CD1c-positive myeloid dendritic cell (primary cell): ENCODE data around the gene N4BP3.
A peak's percentile ranks its signal among the peaks of the same experiment; 100 is the strongest.

ENCODE experiments used
- DNase-seq: peaks from one replicate; pipeline ENCODE4 v3.0.0-alpha.2; 2016; ENCODE audit errors: extremely low spot score

The N4BP3 gene

GRCh38 chr5:178098685-178099084 lies 14.6 kb upstream of the N4BP3 start:
- DNase-seq = no peak

GRCh38 chr5:178103612-178104011 lies 9.7 kb upstream of the N4BP3 start:
- no peak for DNase-seq

GRCh38 chr5:178104492-178104891 lies 8.8 kb upstream of the N4BP3 start:
- no peak for DNase-seq

DNA sequence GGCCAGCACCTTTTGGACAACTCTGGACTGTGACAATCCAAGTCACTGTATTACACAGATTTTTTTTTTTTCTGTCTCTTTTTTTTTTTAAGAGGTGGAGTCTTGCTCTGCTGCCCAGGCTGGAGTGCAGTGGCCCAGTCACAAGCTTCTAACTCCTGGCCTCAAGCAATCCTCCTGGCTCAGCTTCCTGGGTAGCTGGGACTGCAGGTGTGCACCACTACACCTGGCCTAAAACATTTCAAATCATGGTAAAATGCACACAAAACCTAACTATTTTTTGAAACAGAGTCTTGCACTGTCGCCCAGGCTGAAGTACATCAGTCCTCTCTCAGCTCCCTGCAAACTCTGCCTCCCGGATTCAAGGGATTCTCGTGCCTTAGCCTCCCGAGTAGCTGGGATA lies 7.2 kb upstream of the N4BP3 start:
- DNase-seq = no peak

DNA sequence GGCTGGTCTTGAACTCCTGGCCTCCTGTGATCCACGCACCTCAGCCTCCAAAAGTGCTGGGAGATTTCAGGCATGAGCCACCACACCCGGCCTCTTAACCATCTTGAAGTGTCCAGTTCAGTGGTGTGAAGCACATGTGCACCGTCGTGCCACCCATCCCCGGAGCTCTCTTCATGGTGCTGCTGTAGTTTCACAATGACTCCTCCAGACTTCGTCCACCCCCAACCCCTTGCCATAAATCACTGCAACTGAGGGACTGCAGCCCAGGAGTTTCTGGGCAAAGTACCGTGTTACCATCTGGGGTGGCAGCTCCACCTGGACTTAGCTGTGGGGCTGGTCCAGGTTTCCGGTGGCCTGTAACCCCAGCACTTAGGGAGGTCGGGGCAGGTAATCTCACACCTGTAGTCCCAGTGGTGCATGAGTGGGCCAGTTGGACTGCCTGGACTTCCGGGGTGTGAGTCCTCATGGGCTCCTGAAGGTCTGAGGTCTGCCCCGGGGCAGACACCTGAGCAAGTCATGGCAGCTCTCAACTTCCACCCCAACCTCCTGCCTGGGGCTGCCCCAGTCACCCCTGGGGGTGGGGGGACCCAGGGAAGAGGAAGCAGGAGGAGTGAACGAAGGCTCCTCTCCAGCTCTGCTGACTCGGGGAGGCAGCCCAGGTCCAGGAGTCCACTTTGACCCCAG lies 6.6 kb upstream of the N4BP3 start:
- DNase-seq = no peak

DNA sequence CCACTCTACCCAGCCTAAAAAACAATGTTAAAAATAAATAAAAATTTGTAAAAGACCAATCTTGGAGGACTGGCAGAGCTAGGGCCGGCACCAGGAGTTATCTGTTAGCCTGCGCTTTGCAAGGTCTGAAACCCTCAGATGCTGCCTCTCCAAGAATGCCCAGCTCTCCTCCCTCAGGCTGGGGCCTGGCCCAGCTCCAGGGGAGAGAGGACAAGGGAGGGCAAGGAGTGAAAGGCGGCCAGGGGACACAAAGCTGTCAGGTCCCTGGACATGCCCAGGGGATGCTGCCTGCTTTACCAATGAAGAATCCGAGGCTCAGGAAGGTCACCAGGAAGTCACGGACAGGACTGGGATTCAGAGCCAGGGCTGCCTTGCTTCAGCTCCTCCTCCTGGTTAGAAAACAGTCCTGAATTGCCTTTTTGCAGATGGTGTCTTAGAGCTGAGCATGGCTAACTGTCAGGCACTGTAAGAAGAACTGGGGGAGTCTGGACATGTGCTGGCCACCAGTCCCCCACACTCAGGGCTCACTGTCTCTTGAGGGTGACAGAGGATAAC lies 5.5 kb upstream of the N4BP3 start:
- no peak for DNase-seq

DNA sequence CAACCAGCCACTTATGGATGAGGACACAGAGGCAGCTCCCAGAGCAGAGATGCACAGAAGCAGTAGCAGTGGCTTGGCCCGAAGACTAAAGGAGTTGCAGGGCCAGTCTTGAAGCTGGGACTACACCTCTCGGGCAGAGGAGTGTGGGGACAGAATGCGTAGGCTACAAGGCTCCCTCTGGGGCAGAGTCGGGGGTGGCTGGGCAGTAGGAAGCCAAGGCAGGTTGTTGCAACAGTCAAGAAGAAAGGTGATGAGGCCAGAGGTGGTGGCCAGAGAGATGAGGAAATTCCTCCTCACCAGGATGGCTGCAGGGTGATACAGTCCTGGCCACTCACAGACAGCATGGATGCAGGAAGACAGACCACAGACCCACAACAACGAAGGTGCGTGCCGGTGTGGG lies 4.9 kb upstream of the N4BP3 start:
- no peak for DNase-seq

- DNase-seq = peak; percentile 70
Observed at GRCh38 chr5:178108966-178109365, 4.4 kb upstream of the N4BP3 start.

DNA sequence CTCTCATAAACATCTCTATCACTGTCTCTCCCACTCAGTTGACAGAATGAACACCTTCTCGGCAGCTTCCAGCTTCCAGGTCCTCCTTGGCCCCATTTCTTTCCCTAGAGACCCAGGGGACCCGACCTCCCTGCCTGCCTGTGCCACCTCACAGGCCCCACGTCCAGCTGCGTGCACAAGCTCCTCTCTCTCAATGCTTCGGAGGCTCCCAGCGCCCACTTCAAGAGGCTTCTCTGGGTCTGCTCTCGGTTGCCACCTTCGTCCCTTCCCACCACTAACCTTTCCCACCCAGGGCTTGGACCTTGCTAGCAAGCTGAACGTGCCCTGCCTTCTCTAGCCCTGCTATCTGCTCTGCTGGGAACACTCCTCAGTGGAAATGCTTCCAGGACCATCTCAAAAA lies 2.8 kb upstream of the N4BP3 start:
- no peak for DNase-seq

- no peak for DNase-seq
Observed at GRCh38 chr5:178111925-178112324, 1.4 kb upstream of the N4BP3 start.

- no peak for DNase-seq
Observed at GRCh38 chr5:178112545-178112944, 787 bp upstream of the N4BP3 start.

GRCh38 chr5:178113841-178114324 lies 551 bp downstream of the N4BP3 start:
- no peak for DNase-seq

GRCh38 chr5:178114325-178115135 lies 1.2 kb downstream of the N4BP3 start:
- DNase-seq = peak; percentile 46

- no peak for DNase-seq
Observed at GRCh38 chr5:178115136-178115813, 1.9 kb downstream of the N4BP3 start.

GRCh38 chr5:178115814-178116142 lies 2.4 kb downstream of the N4BP3 start:
- DNase-seq = no peak

- peak; percentile 60 for DNase-seq
Observed at GRCh38 chr5:178116143-178116885, 3.0 kb downstream of the N4BP3 start.

- no peak for DNase-seq
Observed at GRCh38 chr5:178117923-178118701, 4.8 kb downstream of the N4BP3 start.

GRCh38 chr5:178119915-178120606 lies 6.7 kb downstream of the N4BP3 start:
- DNase-seq = no peak

- DNase-seq = peak; percentile 66
Observed at GRCh38 chr5:178120607-178121357, 7.5 kb downstream of the N4BP3 start.
